Measurements from ENCODE around the gene PMAIP1.
"Not testable (repeated sequence)": the region's sequence is repeated elsewhere in the genome, so short reads cannot be mapped to it uniquely, and the experiment has no call there.

PMAIP1 gene

DNA sequence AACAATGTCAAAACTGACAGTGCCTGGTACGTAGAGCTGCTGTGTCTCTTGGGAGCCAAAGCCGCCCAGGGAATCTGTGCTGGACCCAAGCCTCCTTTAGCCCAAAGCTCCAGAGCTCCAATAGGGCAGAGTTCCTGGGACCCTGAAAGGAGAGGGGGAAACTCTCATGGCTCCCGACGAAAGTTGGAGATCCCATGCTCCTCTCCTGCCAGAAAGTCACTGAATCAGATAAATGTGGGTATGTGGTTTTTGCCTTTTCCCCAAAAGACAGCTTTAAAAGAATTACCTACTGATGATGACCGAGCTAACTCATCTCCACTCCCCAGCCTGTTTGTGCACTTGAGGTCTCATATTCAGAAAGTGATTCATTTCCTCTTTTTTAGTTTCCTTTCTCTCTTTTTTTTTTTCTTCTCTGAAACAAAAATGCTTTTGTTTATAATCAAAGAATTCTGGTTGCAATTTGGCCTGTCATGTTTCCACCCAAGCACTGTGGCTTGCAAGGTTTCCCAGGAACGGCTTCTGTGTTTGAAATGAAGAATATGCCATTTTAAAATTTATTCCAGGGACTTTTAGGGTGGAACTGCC is 14.1 kb upstream of the PMAIP1 start:
- no peak for DNase-seq

DNA sequence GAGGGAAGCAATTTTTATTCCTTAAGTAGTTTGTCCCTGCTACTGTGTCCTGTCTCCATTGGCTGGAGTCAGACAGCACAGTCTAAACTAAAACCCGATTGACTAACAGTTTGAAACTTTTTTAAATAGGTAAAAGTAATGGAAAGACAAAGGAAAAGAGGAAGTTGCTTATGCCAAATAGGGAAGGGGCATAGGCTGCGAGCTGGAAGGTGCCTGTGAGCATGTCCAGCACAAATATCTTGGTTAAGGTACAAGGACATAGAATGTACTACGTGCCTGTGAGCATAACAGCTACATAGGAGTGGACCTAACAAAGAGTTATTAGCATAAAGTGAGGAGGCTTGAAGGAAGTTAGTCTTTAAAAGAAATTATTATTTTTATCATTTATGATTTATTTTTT is 13.4 kb upstream of the PMAIP1 start:
- not testable (repeated sequence) for DNase-seq

DNA sequence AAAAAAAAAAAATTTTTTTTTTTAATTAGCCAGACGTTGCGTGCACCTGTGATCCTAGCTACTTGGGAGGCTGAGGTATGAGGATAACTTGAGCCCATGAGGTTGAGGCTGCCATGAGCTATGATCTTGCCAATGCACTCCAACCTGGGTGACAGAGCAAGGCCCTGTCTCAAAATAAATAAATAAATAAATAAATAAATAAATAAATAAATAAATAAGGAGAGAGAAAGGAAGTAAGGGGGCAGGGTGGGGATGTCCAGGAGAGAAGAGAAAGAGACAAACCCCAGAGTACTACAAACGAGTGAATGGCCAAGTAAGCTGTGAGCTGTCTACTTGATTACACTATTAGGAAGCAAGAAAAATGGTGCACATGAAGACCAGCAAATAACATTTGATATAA is 7.7 kb upstream of the PMAIP1 start:
- no peak for DNase-seq

DNA sequence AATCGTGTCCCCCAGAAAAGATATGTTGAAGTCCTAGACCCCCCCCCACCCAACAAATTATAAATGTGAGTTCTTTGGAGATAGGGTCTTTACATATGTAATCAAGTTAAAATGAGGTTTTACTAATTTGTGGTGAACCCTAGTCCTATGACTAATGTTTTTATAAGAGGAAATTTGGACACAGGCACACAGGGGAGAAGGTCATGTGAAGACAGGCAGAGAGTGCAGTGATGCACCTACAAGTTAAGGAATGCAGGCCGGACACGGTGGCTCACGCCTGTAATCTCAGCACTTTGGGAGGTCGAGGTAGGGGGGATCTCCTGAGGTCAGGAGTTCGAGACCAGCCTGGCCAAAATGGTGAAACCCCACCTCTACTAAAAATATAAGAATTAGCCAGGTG is 5.8 kb upstream of the PMAIP1 start:
- no peak for DNase-seq

DNA sequence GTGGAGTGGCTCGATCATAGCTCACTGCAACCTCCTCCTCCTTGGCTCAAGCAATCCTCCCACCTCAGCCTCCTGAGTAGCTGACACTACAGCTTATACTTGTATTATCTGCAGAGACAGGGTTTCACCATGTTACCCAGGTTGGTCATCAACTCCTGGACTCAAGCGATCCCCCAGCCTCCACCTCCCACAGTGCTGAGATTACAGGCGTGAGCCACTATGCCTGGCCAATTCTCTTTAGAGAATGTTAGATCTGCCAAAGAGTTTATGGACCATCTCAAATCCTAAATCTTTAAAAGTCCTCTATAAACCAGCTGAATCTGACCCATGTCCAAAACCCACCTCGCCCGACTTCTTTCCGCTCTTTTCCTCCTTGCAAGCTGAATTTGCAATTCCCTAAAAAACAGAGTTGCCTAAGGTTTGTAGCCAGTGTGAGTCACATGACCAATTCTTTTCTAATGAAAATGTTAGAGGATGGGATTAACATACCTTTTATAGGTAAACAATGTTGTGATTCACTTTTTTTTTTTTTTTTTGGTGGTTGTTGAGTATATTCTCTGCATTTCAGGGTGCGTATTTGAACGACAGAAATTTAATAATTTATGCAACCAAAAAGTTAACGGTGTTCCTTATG is 2.4 kb upstream of the PMAIP1 start:
- no peak for DNase-seq

DNA sequence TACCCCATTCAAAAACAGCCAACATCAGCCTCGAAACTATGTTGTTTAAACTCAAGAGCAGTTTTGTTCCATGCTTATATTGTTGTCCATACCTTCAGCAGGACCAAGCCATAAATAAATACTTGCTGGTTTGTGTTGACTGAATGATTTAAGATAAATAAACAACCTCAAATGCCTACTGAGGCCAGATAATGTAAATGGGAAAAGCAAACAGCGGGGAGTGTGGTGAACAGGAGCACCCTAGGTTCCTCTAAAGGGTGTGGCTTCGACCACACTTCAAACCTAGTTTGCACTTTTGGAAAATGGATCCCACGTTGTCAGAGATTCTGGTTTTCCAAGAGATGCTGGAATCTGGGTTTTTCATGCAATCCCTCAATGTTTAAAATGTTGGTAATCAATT is 1.7 kb upstream of the PMAIP1 start:
- no peak for DNase-seq

DNA sequence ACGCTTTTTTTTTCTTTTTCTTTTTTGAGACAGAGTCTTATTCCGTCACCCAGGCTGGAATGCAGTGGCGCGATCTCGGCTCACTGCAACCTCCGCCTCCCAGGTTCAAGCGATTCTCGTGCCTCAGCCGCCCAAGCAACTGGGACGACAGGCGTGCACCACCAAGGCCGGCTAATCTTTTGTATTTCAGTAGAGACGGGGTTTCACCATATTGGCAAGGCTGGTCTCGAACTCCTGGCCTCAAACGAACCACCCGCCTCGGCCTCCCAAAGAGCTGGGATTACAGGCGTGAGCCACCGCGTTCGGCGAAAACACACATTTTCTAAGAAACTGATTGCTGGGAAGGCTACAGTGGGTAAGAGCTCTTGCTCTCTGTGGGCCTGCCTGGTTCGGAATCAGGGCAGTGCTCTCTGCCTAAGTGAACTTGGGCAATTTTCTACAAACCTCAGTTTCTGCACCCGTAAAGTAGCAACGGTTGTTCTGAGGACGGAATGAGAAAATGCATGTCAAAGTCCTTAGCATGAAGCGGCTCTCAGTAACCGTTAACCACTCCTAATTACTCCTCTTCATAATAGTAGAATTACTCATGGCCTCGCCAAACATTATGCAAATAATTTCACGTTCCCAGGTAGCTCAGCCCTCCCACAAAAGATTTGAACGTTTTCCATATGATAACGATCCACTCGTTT is 1.0 kb upstream of the PMAIP1 start:
- peak; percentile 66 for DNase-seq

DNA sequence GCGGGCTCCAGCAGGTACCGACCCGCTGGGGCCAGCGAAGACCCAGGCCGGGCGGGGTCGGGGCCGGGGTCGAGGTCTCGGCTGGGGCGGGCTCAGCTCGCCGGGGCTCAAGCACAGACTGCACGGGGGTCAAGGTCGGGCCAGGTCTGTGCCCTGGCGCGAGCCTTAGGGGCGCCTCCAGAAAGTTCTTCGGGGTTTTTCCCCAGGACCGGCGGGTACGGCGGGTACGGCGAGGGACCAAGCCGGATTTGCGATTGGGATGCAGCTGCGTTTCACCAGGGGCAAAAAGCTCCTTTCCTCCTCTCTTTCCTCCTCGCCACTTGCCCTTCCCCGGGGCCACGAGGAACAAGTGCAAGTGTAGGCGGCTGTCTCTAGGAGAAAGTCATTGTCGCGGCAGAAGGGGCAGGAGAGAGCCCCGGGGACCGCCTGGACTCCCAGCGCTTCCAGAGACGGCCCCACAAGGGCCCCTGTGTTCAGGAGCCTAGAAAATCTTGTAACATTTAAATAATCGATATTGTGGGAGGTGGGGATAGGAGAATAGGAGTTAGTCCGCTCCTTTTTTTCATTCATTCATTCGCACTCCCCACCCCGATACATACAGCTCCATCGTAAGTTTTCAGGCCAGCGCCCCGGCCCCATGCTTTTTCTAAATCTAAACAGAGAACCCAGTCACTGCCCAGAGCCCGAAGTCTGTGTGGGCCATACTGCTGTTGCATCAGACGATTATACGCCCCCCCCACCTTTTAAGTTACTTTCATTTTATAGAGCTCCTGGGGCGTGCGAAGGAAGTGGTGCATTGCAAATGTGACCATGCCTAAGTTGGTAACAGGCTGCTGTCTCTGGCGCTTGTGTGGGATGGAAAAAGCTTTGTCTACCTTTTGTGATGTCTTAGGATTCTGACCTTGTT is 679 bp downstream of the PMAIP1 start:
- DNase-seq: peak; percentile 54

DNA sequence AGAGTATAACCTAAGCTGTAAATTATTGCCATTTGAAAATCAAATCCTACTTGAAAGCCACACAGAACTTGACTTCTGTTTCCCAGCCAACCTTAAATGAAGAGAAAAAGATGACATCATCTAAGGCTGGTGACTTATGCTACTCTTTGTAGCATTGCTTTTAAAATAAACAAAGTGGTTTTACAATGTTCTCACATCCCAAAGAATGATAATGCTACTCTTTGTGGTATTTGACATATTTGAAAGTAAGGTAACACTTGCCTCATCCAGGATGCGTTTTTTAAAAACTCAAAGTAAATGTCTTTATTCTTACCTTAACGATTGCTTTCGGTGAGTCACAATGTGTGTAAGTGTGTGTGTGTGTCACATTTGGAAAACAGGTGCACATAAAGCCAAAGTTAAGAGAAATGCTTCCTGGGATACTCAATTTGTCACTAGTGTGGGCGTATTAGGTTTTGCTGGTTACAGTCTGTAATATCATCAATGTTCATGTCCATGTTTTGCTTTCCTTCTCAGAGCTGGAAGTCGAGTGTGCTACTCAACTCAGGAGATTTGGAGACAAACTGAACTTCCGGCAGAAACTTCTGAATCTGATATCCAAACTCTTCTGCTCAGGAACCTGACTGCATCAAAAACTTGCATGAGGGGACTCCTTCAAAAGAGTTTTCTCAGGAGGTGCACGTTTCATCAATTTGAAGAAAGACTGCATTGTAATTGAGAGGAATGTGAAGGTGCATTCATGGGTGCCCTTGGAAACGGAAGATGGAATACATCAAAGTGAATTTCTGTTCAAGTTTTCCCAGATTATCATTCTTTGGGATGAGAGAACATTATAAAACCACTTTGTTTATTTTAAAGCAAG is 2.6 kb downstream of the PMAIP1 start:
- DNase-seq: no peak

DNA sequence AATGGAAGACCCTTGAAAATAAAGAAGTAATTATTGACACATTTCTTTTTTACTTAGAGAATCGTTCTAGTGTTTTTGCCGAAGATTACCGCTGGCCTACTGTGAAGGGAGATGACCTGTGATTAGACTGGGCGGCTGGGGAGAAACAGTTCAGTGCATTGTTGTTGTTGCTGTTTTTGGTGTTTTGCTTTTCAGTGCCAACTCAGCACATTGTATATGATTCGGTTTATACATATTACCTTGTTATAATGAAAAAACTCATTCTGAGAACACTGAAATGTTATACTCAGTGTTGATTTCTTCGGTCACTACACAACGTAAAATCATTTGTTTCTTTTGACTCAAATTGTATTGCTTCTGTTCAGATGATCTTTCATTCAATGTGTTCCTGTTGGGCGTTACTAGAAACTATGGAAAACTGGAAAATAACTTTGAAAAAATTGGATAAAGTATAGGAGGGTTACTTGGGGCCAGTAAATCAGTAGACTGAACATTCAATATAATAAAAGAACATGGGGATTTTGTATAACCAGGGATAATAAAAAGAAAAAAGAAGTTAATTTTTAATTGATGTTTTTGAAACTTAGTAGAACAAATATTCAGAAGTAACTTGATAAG is 3.3 kb downstream of the PMAIP1 start:
- no peak for DNase-seq

DNA sequence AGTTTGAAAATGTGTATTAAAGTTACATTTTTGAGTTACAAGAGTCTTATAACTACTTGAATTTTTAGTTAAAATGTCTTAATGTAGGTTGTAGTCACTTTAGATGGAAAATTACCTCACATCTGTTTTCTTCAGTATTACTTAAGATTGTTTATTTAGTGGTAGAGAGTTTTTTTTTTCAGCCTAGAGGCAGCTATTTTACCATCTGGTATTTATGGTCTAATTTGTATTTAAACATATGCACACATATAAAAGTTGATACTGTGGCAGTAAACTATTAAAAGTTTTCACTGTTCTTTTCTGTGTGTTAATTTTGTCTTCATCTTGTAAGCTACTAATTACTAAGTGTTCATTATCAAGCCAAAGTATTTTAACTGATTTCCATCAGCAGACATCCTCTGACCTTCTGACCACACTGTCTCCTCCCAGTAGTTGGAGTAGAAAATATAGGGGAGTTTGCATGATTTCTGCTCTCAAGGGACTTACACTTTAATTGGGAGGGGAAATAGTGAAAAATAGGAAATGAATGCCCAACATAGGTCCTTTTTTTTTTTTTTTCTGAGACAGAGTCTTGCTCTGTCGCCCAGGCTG is 4.3 kb downstream of the PMAIP1 start:
- no peak for DNase-seq

DNA sequence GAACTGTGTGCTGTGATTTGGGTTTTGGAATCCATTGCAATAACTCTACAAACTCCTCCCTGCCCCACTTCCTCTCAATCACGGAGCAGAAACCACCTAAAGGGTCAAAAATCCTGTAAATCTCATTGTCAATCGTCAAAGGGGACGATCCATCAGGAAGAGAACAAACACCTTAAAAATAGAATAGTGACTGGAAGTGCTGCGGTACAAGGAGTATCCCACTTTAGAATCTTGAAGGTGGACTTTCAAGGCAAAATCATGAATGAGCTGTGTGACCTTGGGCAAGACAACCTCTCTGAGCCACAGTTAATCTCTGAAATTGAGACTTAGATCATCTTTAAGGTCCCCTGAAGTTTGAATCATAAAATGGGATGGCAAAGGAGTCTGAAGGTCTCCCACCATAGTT is 5.9 kb downstream of the PMAIP1 start:
- no peak for DNase-seq

DNA sequence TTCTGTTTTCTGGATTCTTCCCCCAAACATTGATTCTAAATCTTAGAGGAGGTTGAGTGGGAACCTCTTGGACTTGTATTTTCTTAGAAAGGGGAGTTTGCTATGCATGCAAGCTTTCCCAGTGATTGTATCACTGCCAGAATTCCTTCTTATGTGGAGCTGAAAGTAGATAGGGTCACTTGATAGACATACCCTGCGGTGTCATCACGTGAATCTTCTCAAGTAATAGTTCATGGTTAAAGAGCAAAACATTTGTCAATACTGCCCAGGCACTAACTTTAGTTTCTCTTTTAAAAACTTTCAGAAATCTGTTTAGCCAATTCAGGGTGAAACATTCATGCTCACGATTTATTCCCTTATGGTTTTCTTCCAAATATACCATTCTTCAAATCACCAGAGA is 6.4 kb downstream of the PMAIP1 start:
- DNase-seq: no peak

DNA sequence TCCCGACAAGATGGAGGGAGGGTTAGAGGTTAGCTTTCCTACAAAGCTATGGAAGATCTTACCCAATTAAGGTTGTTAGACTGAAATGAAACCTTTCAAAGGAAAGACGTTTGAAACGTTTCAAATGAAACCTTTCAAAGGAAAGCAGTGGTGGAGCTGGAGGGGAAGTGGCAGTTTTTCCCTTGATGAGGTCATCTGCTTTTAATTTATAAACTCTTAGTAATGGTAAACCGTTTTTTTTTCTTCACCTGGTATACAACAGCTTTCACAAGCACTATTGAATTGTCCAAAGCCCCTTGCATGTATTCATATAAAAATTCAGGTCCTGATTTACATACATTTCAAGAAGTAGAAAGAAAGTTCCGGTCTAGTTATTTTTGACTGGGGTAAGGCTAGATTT is 7.4 kb downstream of the PMAIP1 start:
- no peak for DNase-seq

DNA sequence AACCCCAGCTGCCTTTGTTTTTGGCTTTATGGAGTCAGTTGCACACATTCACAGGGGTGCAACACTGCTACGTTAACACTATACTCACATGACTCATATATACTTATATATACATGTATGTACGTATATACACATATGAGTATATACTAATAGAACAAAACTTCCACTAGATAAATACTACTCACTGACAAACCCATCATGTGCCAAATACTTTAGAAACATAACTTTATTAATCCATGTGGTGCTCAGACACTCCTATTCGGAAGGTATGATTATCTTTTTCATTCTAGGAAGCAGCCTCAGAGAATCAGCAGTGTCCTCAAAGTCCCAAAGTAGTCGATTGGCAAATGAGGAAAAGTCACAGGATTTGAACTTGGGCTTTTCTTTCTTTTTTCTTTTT is 7.9 kb downstream of the PMAIP1 start:
- DNase-seq: no peak

DNA sequence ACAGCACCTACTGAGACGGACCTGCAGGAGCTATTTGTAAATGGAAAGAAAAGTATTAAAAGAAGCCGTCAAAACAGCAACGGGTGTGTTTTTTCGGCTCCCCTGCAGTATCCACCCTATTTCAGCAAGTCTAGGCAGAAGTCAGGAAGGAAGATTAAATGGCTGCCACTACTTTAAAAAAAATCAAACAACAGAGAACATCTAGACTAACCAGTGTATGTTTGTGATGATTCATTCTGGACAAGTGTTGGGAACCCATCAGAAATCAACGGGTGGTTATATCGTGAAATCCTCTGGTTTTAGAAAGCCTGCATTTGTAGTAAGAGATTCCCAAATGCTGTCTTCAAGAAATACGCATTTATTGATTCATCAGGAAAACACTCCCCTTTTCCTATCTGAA is 9.0 kb downstream of the PMAIP1 start:
- no peak for DNase-seq

DNA sequence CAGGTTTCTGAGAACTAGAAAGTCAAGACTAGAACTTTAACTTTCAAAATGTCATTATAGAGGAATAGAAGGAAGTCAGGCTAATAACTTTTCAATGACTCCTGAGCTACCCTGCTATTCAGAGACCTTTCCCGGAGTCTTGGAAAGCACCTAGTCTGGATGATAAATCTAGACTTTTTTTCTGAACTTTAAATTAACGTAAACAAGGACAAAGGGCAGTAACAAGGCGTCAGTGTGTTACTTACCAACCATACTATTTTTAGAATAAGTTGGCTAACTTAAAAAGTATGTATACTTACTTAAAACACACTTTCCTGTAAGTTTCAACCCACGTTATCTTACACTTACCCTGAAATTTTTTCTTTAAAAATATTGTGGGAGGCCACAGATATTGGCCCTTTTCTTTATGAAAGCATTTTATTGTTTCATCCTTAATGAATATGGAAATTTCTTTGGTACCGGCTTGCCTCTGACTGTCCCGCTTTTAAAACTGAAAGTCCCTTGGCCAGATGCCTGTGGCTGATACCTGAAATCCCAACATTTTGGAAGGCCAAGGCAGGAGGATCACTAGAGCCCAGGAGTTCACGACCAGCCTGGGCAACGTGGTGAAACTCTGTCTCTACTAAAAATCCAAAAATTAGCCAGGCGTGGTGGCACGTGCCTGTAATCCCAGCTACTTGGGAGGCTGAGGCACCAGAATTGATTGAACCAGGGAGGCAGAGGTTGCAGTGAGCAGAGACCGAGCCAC is 9.7 kb downstream of the PMAIP1 start:
- no peak for DNase-seq

DNA sequence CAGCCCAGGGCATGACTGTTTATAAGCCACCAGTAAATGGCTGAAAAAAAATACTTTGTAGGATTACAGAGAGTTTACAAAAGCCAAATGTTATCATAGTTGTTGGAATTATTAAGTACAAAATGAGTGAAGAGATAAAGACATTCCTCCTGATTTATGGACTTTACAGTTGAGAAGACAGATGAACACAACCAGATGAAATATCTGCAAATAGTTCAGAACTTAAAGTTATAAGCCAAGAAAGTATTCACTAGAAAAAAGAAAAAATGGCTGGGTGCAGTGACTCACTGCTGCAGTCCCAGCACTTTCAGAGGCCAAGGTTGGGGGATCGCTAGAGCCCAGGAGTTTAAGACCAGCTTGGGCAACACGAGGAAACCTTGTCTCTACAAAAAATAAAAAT is 11.2 kb downstream of the PMAIP1 start:
- DNase-seq: no peak

DNA sequence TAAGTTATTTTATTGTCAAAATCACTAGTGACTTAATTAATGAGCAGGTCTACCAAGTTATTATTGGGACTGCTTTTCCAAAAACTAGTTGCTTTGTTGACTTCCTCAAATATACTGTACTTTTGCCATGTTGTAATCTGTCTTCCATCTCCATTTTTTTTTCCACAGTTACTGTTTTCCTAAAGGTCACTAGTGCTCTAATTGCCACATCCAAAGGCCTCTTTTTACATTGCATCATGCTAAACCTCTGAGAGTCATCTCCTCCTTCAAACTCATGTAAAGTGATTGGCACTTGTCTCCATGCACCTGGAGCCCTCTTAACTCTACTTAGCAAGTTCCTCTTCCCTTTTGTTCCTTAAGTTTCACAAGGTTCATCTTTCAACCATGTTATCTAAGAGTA is 11.8 kb downstream of the PMAIP1 start:
- DNase-seq: no peak

DNA sequence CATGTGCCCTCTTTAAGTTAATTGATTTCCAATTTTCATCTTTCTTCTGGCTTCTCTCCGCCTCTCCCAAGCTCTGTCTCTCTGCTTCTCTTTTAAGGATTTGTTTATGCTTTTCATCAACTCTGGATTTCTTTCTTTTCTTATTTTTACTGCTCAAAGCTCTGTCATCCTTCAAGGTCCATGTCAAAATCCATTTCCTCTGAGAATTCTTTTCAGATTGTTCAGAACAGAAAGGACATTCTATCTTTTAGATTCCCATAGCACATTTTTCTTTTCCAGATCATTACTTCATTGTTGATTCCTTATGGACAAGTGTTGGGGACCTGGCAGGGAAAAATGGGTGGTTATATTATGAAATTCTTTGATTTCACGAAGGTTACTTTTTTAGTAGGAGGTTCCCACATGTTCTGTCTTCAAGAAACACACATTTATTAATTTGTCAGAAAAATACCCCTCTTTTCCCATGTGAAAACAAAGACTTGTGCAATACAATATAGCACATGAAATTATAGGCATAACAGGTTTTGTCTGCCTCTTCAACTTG is 12.3 kb downstream of the PMAIP1 start:
- no peak for DNase-seq

DNA sequence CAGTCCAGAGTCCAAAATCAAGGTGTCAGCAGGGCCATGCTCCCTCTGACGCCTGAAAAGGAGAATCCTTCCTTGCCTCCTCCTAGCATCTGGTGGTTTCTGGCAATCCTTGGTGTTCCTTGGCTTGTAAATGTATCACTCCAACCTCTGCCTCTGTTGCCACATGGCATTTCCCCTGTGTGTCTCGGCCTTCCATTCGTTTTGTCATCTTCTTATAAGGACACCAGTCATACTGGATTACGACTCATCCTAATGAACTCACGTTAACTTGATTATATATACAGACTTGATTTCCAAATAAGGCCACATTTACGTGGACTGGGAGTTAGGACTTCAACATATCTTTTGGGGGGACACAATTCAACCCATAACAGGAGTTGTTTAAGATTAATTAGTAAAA is 15.8 kb downstream of the PMAIP1 start:
- no peak for DNase-seq

Measured in NCI-H526 treated with DMSO at 0.1 percent for 48 hours (cell line).